LNCAP (cell line): ENCODE results near the gene CDH11.

Experiments
- CTCF ChIP-seq: fragments of 450-650 bp; IDR thresholded peaks from 2 replicates; pipeline ENCODE4 v1.5.1; 2017; ENCODE audit warnings: mild to moderate bottlenecking

Gene CDH11

GRCh38 chr16:65099607-65100006 is 22.3 kb downstream of the CDH11 start:
- no peak for TF ChIP-seq CTCF

GRCh38 chr16:65098916-65099315 is 22.9 kb downstream of the CDH11 start:
- TF ChIP-seq CTCF: no peak

- no peak for TF ChIP-seq CTCF
Observed at GRCh38 chr16:65097296-65097695, 24.6 kb downstream of the CDH11 start.

GRCh38 chr16:65095906-65096305 is 26.0 kb downstream of the CDH11 start:
- TF ChIP-seq CTCF: no peak

- no peak for TF ChIP-seq CTCF
Observed at GRCh38 chr16:65095090-65095728, 26.7 kb downstream of the CDH11 start.

- TF ChIP-seq CTCF: no peak
Observed at GRCh38 chr16:65094009-65094408, 27.9 kb downstream of the CDH11 start.

- TF ChIP-seq CTCF: no peak
Observed at GRCh38 chr16:65083164-65083857, 38.6 kb downstream of the CDH11 start.
